GM23338 (cell line): ENCODE results near the gene SLC17A5.

ENCODE experiments used
- CTCF ChIP-seq, 2 experiments: fragments of 200-600 bp in 1 of 2; sonication (generic) in 1 of 2; conservative IDR thresholded peaks; 2 replicates each; pipeline versions ENCODE4 v1.5.1 to v1.6.1; 2016 to 2017; ENCODE audit warnings: antibody characterized with exemption in 2 of 2, low read depth in 2 of 2, mild to moderate bottlenecking in 2 of 2, moderate library complexity in 1 of 2
- EZH2 ChIP-seq: fragments of 200-600 bp; sonication (generic); IDR thresholded peaks from one replicate; pipeline ENCODE4 v1.8.0; 2017; ENCODE audit warnings: antibody characterized with exemption, mild to moderate bottlenecking, low read depth; ENCODE audit not compliant: unreplicated experiment
- POLR2AphosphoS5 ChIP-seq: IDR thresholded peaks from 2 replicates; pipeline ENCODE4 v1.6.1; 2016; ENCODE audit warnings: antibody characterized with exemption, low read depth

DNA sequence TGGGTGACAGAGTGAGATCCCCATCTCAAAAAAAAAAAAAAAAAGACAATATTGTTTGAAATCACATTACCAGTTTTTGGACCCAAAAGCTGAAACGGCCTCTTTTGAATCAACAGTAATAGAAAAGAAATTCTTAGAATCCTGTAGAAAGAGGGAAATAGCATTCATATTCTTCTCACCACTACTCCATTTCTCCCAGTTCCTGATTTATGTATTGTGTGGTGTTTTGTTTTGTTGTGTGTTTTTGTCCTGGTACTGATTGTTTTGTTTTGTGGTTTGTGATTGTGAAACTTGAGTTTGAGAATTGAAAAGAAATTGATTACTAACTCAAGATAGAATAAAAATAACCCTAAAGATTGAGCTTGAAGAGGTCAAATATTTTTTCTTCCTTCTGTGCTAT, 106.8 kb downstream of the SLC17A5 start:
- TF ChIP-seq CTCF (conservative IDR thresholded peaks at IDR 0.05; ENCODE audit: low read depth in 2 of 2) = no peak
- no peak for TF ChIP-seq EZH2
- TF ChIP-seq POLR2AphosphoS5 = no peak
